SK-MEL-5 (cell line): ENCODE data around the gene XRCC6. TPM values are rescaled to one million over a fixed set of nuclear protein-coding genes. Genes with fewer than 3 reads are reported as not detected.
A peak's percentile ranks its signal among the peaks of the same experiment; 100 is the strongest.
"Not testable (repeated sequence)": the region's sequence is repeated elsewhere in the genome, so short reads cannot be mapped to it uniquely, and the experiment has no call there.

Experiments
- DNase-seq: peaks from one replicate; pipeline ENCODE4 v3.0.0-alpha.2; 2016; ENCODE audit warnings: low read depth, low spot score
- in situ Hi-C: cut with HindIII; loops from 2 replicates; pipeline ENCODE4 v1.10.0; 2016; ENCODE audit warnings: low sequenced_read_pairs, high pct_unique_total_duplicates, low pct_unique_long_range_greater_than_20kb
- polyA plus RNA-seq, 2 experiments: library from polyadenylated mRNA; depleted of rRNA; stranded (reverse); fragments of >200 nt; gene quantifications; 2 replicates each; pipeline ENCODE4 v1.2.3, GENCODE V29; 2015
- total RNA-seq: library from RNA; depleted of rRNA; stranded (reverse); fragments of >200 nt; shearing (Covaris generic); gene quantifications from 2 replicates; pipeline ENCODE4 v1.2.3, GENCODE V29; 2014; rRNA removed

Gene XRCC6
- 537 and 584 TPM in 2 replicates for total RNA-seq
- polyA plus RNA-seq (2015; cell fraction: cytosol; rRNA removed) = 366 and 418 TPM in 2 replicates
- polyA plus RNA-seq (2015; cell fraction: nucleus; rRNA removed) = 132 and 136 TPM in 2 replicates

DNA sequence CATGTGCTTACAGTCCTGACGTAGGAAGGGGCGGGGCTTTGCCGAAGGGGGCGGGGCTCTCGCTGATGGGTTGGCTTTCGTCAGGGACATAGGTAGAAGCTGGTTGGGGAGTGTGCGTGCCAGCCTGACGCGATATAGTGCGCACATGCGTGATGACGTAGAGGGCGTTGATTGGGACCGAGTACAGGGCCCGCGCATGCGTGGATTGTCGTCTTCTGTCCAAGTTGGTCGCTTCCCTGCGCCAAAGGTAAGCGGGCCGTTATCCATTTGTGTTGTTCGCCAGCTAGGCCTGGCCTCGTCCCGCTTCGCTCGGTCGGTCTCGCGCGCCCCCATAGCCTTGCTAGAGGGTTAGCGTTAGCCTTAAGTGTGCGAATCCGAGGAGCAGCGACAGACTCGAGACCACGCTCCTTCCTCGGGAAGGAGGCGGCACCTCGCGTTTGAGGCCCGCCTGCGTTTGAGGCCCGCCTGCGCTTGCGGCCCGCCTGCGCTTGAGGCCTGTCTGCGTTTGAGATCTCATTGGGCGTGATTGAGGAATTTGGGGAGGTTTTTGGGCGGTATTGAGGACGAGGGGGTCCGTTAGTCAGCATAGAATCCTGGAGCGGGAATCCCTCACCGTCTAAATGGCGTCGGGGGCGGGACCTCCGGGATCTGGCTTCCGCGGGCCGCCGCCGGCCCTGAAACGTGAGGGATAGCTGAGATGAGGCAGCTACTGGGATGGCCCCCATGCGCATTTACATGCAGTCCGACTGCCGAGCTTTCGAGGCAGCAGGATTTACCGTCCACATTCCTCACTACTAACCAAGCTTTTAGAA, at the start of gene XRCC6:
Gene XRCC6 (plus strand): TSS at position 197 of the 812 bp plus-strand sequence. CDS start 710 bp downstream, outside the sequence.
- in situ Hi-C loops = no loop called here
- DNase-seq = peak; percentile 100

DNA sequence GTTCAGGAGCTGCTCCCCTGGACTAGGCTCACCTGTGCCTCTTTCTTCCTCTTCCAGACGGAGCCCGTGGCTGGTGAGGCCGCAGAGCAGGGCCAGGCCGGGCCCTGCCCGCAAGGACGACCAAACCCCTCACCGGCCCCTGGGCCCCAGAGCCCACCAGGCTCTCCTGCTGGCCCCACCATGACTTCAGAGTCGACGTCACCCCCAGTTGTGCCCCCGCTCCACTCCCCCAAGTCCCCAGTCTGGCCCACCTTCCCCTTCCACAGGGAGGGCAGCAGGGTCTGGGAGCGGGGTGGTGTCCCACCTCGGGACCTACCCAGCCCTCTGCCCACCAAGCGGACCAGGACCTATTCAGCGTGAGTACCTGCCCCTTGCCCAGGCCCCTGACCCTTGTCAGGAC, 49.3 kb upstream of the XRCC6 start:
- no peak for DNase-seq
- in situ Hi-C loops = no loop called here

DNA sequence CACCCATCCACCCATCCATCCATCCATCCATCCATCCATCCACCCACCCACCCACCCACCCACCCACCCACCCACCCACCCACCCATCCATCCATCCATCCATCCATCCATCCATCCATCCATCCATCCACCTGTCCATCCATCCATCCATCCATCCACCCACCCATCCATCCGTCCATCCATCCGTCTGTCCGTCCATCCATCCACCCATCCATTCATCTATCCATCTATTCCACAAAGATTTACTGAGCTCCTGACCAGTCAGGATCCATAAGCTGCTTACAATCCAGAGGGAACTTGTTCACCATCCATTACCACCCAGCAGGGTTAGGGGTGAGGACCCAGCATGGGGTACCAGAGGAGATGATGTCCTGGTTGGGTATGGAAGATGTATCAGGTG, 48.8 kb upstream of the XRCC6 start:
- in situ Hi-C loops, DNase-seq: not testable (repeated sequence)

DNA sequence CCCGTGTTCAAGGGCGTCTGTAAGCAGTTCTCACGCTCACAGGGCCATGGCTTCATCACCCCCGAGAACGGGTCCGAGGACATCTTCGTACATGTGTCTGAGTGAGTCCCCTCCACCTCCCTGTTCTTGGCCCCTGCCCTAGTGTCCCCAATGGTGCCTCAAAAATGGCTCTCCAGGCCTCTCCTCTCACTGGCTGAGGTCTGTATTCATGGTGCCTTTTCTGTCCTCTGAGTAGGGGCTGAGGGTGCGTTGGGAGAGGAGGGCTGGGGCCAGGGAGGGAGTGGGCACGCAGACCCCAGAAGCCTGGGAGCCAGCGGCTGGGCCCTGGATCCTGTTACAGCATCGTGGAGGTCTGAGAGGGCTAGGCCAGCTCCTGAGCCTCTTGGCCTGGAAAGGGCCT, 47.4 kb upstream of the XRCC6 start:
- in situ Hi-C loops = no loop called here
- no peak for DNase-seq

DNA sequence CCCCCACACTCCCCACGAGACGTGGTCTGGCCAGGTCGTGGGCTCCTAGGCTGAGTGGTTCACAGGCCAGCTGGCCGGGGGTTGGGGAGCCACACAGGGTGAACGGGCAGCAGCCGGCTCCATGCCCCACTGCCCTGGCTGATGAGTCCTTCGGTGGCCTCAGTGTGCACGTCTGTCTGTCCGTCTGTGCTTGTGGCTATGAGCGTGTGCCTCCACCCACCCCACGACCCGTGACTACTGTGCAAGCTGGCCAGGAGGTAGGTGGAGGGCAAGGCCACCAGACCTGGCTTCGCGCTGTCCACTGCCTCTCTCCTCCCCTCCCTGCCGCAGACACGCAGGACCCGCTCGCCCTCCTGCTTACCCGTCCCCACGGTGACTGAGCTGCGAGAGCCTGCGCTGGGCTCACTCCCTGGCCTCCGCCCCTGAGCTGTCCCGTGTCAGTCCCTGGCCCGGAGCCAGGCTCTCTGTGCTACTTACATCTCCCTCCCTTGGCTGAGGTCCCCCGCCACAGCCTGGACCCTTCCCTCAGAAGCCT, 46.2 kb upstream of the XRCC6 start:
- no peak for DNase-seq
- in situ Hi-C loops = no loop called here

DNA sequence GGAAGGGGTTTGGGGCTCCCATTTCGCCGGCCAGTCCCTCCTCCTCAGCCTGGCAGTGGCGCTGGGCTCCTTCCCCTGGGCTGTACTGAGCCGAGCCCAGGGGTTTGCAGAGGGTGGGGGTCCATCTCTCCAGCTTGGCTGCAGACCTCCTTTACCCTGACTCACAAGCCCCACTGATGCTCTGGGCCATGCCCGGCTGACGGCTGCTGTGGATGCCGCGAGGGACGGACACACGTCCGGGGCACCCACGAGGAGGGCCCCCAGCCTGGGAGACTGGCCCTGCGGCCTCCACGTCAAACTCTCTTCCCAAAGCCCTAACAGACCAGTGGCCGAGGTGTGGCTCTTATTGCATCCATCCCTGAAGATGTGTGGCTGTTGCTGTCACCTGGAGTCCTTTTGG, 45.6 kb upstream of the XRCC6 start:
- no peak for DNase-seq
- in situ Hi-C loops = no loop called here

DNA sequence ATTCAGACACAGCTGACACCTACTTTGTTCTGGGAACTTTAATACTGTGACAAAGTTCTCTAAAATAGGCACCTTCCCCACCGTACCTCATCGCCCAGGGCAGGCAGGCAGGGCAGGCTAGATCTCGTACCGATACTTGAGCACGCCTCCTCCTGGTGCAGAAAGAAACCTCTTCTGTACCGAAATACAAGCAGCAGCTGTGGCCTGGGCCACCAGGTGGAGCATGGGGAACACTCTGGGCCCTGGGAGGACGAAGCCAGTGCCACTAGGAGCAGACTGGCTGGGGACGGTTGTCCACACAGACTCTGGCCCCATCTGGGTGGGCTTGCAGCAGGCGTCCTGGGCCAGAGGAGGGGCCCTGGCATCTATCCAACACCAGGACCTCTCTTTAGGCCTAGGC, 44.2 kb upstream of the XRCC6 start:
- in situ Hi-C loops = no loop called here
- DNase-seq = peak; percentile 79

DNA sequence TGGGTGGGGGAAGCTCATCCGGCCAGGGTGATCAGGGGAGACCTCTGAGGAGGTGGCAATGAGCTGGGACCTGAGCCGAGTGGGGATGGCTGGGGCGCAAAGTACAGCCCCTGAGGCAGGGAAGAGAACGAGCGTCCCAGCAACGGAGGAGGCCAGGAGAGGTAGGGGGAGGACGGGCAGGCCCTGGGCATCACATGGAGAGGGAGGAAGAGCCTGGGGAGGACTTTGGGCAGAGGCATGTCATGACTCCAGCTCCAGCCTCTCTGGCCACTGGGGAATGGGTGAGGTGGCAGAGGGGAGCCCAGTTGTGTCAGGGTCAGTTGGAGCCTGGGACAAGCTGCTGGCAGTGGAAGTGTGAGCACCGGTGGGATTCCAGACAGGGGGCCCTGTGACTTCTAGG, 43.0 kb upstream of the XRCC6 start:
- in situ Hi-C loops = no loop called here

DNA sequence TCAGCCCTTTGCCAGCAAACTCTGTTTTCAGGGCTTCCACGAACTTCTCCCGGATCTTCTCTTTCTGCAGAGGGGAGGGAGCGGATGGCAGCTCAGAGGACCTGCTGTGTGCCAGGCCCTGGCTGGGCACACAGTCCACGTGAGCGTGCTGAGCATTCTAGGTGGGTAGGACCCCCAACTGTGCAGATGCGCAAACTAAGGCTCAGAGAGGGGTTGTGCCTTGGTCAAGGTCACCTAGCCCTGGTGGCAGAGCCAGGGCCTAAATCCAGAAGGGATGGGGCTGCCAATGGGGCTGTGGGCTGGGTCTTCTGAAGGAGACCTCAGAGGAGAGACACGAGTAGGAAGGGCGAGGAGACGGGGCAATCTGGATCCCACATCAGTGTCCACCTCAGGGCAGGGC, 42.3 kb upstream of the XRCC6 start:
- no peak for DNase-seq
- in situ Hi-C loops = no loop called here

More for the DNA sequence above, 43.0 kb upstream of the XRCC6 start:
- DNase-seq = no peak

DNA sequence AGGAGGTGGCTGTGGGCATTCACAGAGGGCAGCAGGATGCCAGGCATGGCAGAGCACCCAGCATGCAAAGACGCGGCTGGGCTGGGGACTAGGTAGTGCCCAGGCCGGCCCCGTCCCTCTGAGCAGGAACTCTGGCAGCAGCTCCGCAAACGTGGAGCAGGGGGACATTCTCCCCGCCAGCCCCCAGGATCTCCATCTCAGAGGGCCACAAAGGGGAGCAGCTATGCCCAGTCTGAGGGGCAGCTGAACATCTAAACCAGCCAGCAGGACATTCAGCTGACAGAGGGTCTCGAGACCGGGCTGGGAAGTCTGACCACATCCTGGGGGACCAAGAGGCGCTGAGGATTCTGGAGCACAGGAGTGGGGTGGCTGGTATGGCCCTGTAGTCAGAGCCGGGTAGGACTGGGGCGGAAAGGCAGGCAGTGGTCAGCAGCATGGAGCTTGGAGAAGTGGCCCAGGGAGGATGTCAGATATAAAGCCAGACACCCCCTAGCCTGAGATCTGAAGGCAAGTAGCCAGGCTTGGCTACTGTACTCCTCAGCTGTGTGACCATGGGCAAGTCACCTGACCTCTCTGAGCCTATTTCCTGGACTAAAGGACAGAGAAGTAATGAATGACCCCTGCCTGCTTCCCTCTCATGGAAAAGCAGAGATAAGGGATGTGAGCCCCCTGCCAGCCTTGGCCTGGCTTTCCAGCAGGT, 41.6 kb upstream of the XRCC6 start:
- in situ Hi-C loops = no loop called here
- DNase-seq = no peak

DNA sequence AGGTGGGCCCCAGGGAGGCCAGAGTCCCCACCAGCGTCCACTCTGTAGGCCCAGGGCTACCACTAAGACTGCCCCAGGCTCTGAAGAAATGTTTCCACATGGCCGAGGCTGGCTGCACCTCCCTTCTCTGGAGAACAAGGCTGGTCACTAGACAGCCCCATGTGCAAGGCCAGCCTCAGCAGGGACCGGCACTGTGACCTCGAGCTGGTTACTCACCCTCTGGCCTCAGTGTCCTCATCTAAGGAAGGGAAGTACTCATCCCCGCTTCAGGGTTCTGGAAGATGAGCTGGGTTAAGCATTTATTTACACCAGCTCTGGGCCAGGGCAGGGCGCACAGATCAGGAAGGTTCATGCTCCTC, 41.1 kb upstream of the XRCC6 start:
- in situ Hi-C loops = no loop called here
- no peak for DNase-seq

DNA sequence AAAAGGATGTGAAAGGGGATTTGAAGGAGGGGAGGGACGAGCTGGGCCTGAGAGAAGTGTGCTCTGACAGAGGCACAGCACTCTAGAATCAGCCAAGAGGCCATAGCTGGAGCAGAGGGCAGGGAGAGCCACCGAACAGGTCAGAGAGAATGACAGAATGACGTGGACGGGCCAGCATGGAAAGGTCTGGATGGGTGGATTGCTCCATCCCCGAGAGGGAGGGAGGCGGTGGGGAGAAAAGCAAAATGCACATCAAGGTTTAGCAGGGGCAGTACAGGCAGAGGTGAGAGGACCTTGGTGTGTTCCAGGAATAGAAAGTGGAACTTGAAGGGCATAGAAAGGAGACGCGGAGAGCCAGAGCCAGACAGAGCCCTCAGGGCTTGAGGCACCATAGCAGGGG, 38.4 kb upstream of the XRCC6 start:
- no peak for DNase-seq
- in situ Hi-C loops = no loop called here

DNA sequence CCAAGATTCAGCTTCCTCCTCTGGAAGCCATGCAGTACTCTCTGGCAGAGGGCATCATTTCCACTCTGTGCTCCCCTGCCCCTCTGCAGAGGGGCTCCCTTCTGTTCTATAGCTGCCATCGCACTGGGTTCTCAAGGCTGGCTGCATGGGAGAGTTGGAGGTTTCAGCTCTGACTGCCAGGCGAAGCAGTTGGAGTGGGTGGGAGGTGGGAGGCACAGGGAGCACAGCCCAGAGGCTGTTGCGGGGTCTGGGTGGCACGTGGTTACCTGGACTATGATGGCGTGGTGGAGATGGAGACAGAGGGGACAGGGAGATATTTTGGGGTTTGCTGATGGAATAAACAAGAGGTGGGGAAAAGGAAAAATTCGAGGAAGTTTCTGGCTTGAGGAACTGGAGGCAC, 36.2 kb upstream of the XRCC6 start:
- DNase-seq = no peak
- in situ Hi-C loops = no loop called here

DNA sequence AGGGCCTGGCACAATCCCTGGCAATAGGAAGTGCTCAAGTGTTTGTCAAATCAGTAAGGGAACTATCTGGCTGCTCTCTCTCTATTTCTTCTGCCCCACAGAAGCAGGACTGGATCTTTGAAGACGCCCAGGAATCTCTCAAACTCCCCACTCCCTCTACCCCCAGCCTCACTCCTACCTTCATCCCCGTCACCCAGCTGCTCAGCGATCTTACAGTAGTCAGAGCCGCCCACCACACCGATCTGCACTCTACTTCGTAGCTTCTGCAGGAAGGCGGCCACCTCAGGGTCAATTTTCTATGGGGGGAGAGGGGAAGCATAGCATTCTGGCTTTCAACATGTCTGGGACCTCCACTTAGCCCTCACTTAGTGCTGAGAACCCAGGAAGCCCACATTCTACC, 35.2 kb upstream of the XRCC6 start:
- in situ Hi-C loops = no loop called here

DNA sequence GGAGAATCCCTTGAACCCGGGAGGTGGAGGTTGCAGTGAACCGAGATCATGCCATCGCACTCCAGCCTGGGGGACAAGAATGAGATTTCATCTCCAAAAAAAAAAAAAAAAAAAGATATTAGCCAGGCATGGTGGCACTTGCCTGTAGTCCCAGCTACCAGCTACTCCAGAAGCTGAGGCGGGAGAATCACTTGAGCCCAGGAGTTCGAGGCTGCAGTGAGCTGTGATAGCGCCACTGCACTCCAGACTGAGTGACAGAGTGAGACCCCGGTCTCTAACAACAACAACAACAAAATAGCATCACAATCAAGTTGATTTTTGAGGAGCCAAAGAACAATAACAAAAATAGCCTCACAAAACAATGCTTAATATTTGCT, 33.8 kb upstream of the XRCC6 start:
- DNase-seq = no peak
- in situ Hi-C loops = no loop called here

More for the DNA sequence above, 35.2 kb upstream of the XRCC6 start:
- no peak for DNase-seq

DNA sequence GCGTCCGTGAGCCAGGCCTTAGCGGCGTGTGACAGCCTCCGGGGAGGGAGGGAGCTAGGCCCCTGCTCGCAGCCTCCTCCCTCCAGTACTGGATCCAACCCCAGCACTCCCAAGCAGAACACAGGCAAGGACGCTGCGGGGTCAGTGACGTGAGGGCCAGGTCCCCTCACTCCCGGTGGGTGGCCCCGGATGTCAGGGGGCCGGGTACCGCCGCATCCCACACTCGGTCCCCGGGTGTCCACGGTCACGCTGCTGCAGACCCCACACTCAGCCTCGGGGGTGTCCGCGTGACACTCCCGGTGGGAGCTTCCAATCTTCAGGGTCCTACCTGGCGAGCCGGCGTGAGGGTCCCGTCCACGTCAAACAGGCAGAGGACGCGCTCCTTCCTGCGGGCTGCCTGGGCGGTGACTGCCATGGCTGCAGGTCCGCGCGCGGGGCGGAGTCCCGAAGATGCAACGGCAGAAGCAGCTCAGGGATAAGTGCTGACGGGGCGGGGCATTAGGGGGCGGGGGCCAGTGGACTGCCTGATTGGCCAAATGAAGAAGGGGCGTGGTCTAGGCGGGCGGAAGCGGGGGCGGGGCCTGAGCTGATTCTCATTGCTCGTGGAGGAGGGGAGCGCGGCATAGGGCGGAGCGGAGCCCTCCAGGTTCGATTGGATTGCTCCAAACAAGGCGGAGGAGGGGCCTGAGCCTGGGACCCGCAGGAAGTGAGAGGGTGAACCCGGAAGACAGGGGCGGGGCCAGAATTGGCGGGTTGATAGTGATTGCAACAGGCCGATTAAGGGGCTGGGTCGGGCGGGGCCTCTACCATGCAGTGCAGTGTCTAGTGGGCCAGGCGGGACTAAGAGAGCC, 31.5 kb upstream of the XRCC6 start, which contains the start of gene PMM1:
Gene PMM1 (minus strand): TSS at position 450 of the 851 bp plus-strand sequence. CDS start 35 bp downstream, at position 415.
- peak; percentile 100 for DNase-seq
- in situ Hi-C loops = no loop called here

DNA sequence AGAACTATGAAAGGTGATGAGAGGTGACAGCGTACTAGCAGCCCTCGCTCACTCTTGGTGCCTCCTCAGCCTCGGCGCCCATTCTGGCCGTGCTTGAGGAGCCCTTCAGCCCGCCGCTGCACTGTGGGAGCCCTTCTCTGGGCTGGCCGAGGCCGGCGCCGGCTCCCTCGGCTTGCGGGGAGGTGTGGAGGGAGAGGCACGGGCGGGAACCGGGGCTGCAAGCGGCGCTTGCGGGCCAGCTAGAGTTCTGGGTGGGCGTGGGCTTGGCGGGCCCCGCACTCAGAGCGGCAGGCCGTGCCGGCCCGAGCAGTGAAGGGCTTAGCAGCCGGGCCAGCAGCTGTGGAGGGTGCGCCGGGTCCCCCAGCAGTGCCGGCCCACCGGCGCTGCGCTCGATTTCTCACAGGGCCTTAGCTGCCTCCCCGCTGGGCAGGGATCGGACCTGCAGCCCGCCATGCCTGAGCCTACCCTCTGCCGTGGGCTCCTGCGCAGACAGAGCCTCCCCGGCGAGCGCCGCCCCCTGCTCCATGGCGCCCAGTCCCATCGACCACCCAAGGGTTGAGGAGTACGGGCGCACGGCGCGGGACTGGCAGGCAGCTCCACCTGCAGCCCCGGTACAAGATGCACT, 27.6 kb upstream of the XRCC6 start:
- in situ Hi-C loops, DNase-seq: not testable (repeated sequence)
